Spleen (tissue), 7 donors: Measurements from ENCODE around the gene PLAC8L1.

ENCODE experiments used
- CTCF ChIP-seq, 11 experiments: fragments of 200-600 bp in 7 of 11; fragments of 450-650 bp in 4 of 11; sonication (generic) in 4 of 11; IDR thresholded peaks in 8 of 11; conservative IDR thresholded peaks in 3 of 11; 1 replicate in 7 of 11; 2 replicates in 4 of 11; pipeline versions ENCODE4 v1.4.0 to v1.8.0; 2016 to 2021; ENCODE audit warnings: antibody characterized with exemption in 11 of 11, inconsistent platforms in 4 of 11, mild to moderate bottlenecking in 1 of 11
- POLR2A ChIP-seq, 3 donors: fragments of 450-650 bp; IDR thresholded peaks; one replicate each; pipeline ENCODE4 v1.5.1; 2017; ENCODE audit warnings: antibody characterized with exemption in 3 of 3, mild to moderate bottlenecking in 1 of 3
- POLR2AphosphoS5 ChIP-seq, 3 donors: sonication (generic); formaldehyde crosslinking; IDR thresholded peaks; one replicate each; pipeline ENCODE4 v1.5.1; 2017; ENCODE audit warnings: antibody characterized with exemption in 3 of 3
- donor health status: DM: no; HTN: no; CAD: no; lungs with moderate emphysema.
- donor health status: DM: no; HTN: no; CAD: no.
- donor health status: DM: no; HTN: no; CAD: no.

- TF ChIP-seq CTCF (IDR thresholded peaks at IDR 0.05 in 8 of 11, conservative IDR thresholded peaks at IDR 0.05 in 3 of 11) (no peak), POLR2A (IDR thresholded peaks at IDR 0.05) (no peak), POLR2AphosphoS5 (IDR thresholded peaks at IDR 0.05) (no peak)
Measured at GRCh38 chr5:146060221-146060585, 45.2 kb downstream of the PLAC8L1 start.
